ENCODE results near the gene MGLL.
"Not testable (repeated sequence)": the region's sequence is repeated elsewhere in the genome, so short reads cannot be mapped to it uniquely, and the experiment has no call there.

MGLL gene

GRCh38 chr3:127670761-127671522 lies 151.4 kb downstream of the MGLL start:
- no peak for DNase-seq

DNA sequence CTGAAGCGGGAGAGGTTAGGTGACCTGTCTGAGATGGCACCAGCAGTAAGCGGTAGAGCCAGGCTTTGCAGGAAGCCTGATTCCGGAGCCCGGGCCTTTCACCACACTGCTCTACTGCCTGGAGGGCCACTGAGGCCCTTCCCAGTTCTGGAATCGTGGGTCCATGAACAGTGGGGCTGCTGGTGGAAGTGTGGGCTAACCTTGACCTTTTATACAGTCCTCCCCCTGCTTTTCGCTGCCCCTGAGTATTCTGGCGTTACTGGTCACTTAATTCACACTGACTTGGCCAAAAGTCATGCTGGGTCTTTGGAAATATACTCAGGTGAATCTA lies 152.1 kb downstream of the MGLL start:
- DNase-seq: no peak

GRCh38 chr3:127669541-127670228 lies 152.6 kb downstream of the MGLL start:
- DNase-seq: no peak

DNA sequence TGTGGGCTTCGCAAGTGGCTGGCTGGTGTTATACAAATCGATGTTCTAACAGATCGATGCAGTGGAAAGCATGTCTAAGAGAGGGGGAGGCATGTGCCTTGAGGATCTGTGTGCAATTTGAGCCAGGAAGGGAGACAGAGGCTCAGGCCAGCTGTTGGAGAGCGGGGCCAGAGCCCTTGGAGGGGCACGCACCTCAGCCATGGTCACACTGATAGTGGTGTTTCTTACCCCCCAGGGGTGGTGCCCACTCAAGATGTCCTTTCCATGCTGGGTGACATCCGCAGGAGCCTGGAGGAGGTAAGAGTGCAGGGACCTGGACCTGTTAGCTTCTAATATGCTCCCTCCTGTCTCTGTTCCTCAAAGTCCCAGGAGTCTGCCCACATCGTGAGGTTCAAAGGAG lies 153.4 kb downstream of the MGLL start:
- no peak for DNase-seq

DNA sequence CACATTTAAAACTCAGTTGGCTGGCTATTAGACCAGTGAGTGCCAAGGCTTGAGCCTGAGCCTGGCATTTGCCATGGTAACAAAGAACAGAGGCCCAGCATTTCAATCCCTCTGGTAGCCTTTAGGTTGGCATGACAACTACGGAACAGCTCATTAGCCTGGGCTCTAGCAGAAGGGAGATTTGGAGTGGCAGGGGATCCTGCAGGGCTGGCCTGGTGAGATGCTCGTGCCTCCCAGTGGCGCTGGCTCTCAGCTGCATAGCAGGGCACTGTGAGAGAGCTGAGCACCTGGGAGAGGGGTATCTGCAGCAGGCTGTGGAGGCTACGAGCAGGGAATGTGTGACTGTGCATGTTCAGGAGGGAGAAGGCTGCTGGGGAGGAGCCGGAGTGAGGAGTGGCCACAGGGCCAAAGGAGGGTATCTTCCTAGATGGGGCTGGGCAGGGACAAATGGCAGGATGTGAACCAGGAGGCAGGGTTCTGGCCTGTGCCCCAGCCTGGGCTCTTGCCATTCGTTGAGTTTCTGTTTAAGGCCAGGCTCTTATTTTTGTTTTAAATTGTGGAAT lies 155.1 kb downstream of the MGLL start:
- no peak for DNase-seq

DNA sequence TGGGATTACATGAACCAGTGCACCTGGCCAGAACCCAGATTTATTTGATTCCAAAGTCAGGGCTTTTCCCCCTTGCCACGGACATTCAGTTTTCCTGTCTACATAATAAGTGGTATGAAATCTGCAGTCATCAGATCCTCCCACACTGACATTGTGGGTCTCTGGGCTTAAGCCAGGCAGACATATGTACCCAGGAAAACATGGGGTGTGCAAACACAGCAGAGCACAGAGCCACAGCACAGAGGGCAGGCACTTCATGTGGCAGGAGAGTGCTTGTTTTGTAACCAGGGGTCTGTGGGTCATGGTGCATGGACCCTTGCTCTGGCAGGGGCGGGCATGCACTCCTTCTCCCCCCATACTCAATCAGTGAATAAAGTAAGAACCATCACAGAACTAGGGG lies 155.6 kb downstream of the MGLL start:
- DNase-seq: no peak

- no peak for DNase-seq
Observed at GRCh38 chr3:127665586-127665985, 156.7 kb downstream of the MGLL start.

DNA sequence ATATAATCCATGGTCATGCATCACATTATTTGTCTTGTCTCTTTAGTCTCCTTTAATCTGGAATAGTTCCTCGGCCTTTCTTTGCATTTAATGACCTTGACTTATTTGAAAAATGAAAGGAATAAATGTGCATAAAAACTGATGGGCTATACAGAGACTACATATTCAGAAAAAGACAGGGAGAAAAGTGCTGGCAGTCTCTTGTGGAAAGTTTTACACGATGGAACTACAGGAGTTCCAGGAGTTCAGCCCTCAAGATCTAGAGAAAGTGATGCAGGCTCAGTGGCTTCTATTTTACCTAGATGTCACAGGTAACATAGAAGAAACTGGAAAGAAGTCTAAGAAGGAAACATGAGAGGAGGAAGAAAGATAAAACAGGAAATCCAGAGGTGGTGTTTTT lies 157.2 kb downstream of the MGLL start:
- no peak for DNase-seq

DNA sequence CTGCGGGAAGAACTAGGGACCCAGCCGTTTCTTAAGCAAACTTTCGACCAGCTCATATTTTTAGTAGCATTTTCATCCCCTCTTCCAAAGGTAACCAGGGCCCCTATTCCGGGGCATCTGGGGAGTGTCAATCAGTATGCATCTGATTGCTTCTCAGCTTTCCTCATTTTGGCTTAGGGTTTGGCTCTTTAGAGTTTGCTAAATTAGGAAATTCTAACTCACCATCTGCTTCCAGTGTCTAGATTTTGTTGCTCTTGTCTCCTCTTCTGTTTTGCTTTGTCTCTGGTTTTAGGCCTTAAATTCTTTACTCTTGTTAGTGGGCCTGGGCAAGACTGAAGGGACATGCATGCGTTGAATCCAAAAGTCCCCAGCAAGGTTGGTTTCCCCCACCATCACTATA lies 159.2 kb downstream of the MGLL start:
- no peak for DNase-seq

DNA sequence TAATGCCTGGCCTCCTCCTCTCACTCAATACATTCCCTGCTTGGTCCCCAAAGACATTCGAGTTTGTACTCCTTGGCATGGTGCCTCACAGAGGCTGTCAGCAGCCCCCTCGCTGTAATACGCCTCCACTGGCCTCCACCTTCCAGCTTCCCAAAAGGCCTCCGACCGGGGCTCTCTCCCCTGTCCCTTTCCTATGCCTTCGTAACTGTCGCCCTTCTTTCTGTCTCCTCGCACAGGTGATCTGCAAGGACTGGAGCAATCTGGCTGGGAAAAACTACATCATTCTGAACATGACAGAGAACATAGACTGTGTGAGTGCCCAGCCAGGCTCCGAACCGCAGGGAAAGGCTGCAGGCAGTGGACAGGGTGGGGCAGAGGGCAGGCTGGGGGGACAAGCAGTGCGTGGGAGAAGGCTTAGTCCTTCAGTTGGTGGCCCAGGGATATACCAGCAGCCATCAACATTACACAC lies 160.3 kb downstream of the MGLL start:
- no peak for DNase-seq

DNA sequence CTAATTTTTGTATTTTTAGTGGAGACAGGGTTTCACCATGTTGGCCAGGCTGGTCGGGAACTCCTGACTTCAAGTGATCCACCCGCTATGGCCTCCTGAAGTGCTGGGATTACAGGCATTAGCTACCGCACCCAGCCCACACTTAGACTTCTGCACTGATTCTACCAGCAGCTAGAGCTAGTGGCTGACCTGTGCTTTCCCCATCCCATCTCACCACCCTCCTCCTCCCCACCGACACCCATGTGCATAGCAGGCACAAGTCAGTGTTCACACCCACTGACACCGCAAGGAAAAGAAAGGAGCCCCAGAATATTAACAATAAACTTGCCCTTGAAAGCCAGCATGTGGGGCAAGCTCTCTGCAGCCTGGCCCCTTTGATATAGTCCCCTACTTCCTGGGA lies 160.7 kb downstream of the MGLL start:
- DNase-seq: no peak

DNA sequence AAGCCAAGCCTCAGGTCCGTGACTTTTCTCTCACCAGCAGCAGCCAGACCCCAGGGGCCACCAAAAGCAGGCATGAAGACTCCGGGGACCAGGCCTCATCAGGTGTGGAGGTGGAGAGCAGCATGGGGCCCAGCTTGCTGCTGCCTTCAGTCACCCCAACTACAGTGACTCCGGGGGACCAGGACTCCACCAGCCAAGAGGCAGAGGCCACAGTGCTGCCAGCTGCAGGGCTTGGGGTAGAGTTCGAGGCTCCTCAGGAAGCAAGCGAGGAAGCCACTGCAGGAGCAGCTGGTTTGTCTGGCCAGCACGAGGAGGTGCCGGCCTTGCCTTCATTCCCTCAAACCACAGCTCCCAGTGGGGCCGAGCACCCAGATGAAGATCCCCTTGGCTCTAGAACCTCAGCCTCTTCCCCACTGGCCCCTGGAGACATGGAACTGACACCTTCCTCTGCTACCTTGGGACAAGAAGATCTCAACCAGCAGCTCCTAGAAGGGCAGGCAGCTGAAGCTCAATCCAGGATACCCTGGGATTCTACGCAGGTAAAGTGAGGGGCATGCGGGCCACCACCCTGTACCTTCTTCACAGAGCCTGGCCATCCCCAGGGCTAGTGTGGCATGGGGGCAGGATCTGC lies 161.6 kb downstream of the MGLL start:
- no peak for DNase-seq

DNA sequence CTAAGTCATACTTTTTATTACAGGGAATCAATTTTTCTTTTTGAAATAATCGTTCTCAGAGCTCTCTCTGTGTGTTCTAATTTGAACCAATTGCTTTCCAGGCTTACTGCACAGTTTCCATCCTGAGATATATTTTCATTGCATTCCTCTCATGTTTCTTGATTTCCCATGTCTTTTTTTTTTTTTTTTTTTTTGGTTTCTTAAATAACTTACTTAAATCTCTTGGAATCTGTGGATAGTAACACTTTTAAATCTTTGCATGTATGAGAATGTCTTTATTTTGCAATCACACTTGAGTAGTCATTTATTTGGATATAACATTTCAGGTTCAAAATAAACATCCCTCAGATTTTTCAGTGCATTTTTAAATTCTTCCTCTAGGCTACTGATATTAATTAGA lies 164.1 kb downstream of the MGLL start:
- no peak for DNase-seq

DNA sequence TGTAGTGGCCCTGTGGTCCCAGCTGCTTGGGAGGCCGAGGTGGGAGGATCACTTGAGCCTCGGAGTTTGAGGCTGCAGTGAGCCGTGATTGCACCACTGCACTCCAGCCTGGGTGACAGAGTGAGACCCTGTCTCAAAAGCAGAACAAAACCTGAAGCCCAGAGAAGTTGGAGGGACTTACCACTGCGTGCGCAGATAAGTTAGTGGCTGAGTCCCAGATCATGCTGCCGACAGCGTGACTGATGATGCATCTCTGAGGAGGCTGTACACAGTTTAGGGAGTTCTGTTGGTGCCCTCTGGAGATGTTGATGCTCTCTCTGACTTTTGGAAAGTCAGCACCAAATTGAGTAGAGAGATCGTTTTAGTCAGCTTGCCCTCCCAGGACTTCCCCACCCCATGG lies 165.4 kb downstream of the MGLL start:
- no peak for DNase-seq

- no peak for DNase-seq
Observed at GRCh38 chr3:127655641-127656040, 166.7 kb downstream of the MGLL start.

DNA sequence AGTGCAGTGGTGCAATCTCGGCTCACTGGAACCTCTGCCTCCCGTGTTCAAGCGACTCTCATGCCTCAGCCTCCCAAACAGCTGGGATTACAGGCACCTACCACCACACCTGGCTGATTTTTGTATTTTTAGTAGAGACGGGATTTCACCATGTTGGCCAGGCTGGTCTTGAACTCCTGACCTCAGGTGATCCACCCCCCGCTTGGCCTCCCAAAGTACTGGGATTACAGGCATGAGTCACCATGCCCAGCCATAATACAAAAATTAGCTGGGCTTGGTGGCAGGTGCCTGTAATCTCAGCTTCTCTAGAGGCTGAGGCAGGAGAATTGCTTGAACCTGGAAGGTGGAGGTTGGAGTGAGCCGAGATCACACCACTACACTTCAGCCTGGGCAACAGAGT lies 167.3 kb downstream of the MGLL start:
- DNase-seq: not testable (repeated sequence)

DNA sequence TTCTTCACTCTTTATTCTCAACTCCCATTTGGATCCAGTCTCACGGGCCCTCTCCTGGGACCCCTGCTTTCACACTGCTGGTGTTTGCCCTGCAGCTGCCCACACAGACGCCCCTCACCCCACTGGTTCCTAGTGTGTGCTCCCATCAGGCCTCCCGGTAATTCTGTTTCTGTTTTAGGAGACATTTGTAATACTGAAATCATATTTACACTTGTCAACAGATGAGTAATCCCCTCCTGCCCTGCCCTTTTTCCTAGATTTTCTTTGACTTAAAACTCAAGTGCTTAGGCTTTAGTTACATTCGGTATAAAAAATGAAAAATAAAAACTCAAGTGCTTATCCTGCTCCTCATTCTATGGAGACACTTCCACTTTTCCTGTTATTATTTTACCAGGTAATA lies 167.9 kb downstream of the MGLL start:
- no peak for DNase-seq

DNA sequence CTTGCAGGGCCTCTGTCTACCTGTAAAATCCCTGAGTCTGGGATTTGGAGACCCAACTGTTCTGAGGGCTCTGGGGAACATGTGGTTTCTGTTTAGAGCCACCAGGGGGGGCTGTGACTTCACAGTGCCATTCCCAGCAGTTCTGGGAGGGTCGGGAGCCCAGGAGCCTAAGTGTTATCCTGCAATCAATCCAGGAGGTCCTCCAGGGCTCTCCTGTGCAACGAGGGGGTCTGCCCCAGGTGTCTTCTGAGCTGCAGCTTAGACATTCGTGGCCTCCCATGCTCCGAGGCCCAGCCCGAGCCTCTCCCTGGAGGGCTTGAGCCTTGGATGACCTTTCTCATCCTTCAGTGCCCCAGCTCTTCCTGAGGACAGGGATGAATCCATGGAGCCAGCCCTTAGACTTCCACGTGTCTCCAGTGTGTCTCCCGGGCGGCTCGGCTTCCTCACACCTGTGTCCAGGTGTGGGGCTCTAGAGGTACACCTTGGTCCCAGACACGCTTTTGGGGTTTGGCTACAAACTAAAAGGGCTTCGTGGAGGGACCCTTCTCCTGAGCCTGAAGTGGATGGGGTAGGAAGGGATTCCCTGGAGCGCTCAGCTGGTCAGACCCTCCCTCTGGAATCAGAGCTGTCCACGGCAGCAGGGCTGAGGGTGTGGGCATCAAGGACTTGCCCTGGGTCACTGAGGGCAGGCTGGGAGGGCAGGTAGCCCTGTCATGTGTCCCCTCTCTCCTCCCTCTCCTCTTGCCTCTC lies 169.9 kb downstream of the MGLL start:
- DNase-seq: peak; percentile 44

DNA sequence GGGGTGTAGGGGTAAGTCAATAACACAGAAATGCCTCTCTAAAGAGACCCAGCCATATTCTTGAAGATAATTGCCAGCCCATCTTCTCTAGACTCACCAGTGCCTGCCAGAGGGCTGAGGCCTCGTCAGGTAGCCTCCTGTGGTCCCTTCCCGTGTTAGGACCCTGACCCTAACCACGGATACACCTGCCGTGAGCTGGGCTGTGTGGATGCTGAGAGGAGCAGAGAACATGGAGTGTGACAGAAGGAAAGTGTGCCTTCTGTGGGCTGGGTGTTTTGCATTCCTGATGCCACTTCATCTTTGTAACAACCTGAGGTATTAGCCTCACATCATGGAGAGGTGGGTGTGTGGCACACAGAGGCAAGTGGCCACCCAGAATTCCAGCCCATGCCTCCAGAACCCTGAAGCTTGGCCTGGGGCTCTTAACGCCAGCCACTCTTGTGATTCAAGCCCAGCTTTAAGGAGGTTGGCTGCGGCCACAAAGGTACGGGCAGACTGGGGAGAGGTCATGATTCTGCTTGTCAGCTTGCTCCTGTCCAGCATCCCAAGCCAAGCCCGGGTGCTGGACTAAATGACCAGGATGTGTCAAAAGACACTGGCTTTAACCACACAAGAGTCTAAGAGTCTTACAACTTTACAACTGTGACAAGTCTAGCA lies 170.7 kb downstream of the MGLL start:
- DNase-seq: no peak

DNA sequence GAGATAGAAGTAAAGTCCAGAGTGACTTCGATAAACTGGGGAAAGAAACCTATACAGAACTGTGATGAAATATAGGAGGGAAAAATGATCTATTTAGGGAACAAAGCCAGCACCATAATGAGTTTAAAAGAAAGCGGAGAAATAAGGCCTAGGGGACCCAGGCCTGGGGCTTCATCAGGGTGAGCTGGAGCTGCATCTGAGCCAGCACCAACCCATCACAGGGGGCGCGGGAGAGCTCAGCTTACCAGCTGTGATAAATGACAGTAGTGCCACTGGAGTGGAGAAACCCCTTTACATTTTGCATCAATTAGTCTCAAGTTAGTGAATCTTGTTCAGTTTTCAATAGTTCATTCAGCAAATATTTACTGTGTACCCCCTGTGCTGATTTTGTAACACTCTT lies 172.1 kb downstream of the MGLL start:
- DNase-seq: no peak

- DNase-seq: no peak
Observed at GRCh38 chr3:127647845-127648204, 174.5 kb downstream of the MGLL start.

DNA sequence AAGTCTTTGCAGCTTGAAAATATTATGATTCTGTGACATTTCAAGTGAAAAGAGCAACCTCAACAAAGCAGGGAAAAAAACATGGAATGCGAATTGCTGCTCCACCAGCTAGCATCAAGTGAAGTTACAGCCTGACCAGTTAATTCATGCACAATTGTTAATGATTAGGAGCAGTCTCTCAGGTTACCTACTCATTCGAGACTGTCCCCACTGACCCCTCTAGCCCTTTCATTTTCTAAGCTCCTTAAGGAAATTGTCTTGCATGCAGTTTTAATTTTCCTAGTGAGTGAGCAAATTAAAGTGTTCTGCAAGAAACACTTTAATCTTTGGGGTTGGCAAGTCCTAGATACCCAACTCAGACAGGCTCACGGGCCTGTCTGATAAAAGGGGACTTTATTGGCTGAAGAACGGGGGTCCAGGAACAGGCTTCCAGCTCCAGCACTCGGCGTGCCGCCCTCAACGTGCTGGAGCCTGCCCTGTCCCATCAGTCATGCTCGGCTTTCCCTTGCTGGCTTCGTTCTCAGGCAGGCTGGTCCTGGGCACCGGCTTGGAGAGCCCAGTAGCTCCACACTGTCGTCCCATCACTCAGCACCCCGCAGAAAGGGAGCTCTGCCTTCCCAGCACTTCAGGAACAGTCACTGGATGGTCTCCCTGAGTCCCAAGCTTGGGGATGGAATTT lies 175.0 kb downstream of the MGLL start:
- DNase-seq: no peak

Data from RPMI8226 (cell line).